ENCODE results near the gene SLC8A2.

- TF ChIP-seq CTCF (conservative IDR thresholded peaks at IDR 0.05; ENCODE audit: low read length) = no peak
- TF ChIP-seq EZH2phosphoT487 (IDR thresholded peaks at IDR 0.05; ENCODE audit: borderline replicate concordance, low read depth, low read length) = no peak
Observed at GRCh38 chr19:47432499-47432898, 39.2 kb downstream of the SLC8A2 start.

All from OCI-LY7 (cell line).